ENCODE measurements around the gene FAM120C.

DNA sequence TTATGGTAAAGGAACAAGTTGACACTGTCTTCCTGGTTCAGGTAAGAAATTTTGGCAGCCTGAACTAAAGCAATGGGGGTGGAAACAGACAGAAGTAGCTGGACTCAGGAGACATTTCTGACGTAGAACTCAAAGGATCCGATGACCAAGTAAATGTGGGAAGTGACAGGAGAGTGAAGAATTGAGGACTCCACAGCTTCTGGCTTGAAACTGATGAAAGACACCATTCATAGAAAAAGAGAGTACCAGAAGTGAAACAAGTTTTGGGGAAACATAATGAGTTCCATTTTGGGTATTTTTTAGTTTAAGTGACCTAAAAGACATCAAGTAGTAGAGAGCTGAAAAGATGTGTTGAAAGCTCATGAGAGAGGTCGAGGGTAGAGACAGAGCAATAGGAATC, 5.7 kb downstream of the FAM120C start:
- TF ChIP-seq, protein P1, sequence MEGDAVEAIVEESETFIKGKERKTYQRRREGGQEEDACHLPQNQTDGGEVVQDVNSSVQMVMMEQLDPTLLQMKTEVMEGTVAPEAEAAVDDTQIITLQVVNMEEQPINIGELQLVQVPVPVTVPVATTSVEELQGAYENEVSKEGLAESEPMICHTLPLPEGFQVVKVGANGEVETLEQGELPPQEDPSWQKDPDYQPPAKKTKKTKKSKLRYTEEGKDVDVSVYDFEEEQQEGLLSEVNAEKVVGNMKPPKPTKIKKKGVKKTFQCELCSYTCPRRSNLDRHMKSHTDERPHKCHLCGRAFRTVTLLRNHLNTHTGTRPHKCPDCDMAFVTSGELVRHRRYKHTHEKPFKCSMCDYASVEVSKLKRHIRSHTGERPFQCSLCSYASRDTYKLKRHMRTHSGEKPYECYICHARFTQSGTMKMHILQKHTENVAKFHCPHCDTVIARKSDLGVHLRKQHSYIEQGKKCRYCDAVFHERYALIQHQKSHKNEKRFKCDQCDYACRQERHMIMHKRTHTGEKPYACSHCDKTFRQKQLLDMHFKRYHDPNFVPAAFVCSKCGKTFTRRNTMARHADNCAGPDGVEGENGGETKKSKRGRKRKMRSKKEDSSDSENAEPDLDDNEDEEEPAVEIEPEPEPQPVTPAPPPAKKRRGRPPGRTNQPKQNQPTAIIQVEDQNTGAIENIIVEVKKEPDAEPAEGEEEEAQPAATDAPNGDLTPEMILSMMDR (conservative IDR thresholded peaks at IDR 0.05): no peak
- no peak for TF ChIP-seq ZFX (IDR thresholded peaks at IDR 0.05)
